Skeletal muscle cell (primary cell): ENCODE data around the gene TOR1AIP1.

ENCODE experiments used
- DNase-seq: peaks from one replicate; pipeline ENCODE4 v3.0.0-alpha.2; 2010; ENCODE audit warnings: low read depth
- H3K4me3 ChIP-seq: 2 replicates; pipeline ENCODE4 v1.5.1; 2011; ENCODE audit warnings: low read depth, mild to moderate bottlenecking, control low read depth, low read length, moderate library complexity

TOR1AIP1 gene

GRCh38 chr1:179879797-179880196 lies 2.3 kb upstream of the TOR1AIP1 start:
- H3K4me3 ChIP-seq = no peak overlapping the region
- DNase-seq = no peak

- peak; percentile 85 for DNase-seq
- H3K4me3 ChIP-seq = peak overlapping the region; percentile 65
Measured at GRCh38 chr1:179881642-179882252, 338 bp upstream of the TOR1AIP1 start.

DNA sequence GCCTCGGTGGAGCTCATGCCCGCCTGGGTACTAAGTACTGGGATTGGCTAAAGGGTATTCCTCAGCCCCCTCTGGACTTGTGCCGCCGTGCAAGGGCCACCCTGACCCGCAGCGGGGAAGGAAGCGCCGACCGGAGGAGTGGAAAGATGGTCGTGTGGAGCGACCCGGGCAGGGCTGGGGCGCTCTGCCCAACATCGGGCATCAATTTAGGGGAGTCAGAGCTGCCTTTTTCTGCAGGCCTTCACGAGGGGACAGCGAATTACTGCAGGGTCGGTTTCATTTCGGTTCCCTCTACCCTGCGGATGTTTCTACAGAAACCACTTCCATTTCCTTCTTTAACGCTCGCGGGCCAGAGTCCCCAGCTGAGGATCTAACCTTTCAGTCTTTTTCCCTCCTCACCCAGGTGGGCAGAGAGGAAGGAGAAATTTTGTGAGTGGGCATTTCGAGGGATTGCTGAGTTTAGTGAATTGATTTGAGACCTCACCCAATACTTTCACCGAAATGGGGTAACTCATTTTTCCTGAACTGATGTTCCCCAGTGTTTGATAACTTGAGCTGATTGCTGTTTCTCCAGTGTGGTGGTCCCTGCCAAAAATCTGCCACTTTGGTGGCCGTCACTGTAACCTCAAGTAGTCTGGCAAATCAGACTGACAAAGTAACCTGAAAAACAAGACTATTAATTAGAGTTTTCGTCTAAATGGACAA lies 1.1 kb downstream of the TOR1AIP1 start:
- no peak for DNase-seq
- peak overlapping the region; percentile 65 for H3K4me3 ChIP-seq

- peak overlapping the region; percentile 65 for H3K4me3 ChIP-seq
- no peak for DNase-seq
Measured at GRCh38 chr1:179883745-179884138, 1.7 kb downstream of the TOR1AIP1 start.

DNA sequence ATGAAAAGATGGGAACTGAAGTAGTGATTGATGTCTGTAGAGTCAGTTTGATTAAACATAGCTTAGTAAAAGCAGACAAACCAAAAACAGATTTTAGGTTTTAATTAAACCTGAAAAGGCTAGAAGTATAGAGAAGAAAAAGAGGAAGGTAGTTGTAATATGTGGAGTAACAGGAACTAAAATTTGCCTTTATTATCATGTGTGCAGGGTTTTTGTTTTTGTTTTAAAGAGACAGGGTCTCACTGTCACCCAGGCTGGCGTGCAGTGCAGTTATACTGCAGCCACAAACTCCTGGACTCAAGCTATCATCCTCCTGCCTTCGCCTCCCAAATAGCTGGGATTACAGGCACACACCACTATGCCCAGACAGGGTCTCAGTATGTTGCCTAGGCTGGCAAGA lies 6.0 kb downstream of the TOR1AIP1 start:
- no peak overlapping the region for H3K4me3 ChIP-seq

DNA sequence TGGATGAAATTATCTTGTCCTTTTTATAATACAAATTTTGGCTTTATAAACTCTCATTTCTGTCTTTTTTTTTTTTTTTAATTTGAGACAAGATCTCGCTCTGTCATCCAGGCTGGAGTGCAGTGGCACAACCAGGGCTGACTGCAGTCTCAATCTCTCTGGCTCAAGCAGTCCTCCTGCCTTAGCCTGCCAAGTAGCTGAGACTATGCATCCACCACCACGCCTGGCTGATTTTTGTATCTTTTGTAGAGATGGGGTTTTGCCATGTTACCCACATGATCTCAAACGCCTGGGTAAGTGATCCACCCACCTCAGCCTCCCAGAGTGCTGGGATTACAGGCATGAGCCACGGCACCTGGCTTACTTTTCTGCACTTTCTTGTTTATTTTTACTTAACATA lies 7.5 kb downstream of the TOR1AIP1 start:
- no peak for DNase-seq
- no peak overlapping the region for H3K4me3 ChIP-seq

More for the DNA sequence above, 6.0 kb downstream of the TOR1AIP1 start:
- no peak for DNase-seq

GRCh38 chr1:179910934-179911333 lies 28.8 kb downstream of the TOR1AIP1 start:
- no peak overlapping the region for H3K4me3 ChIP-seq
- no peak for DNase-seq

GRCh38 chr1:179911812-179912211 lies 29.7 kb downstream of the TOR1AIP1 start:
- DNase-seq = no peak
- H3K4me3 ChIP-seq = no peak overlapping the region

DNA sequence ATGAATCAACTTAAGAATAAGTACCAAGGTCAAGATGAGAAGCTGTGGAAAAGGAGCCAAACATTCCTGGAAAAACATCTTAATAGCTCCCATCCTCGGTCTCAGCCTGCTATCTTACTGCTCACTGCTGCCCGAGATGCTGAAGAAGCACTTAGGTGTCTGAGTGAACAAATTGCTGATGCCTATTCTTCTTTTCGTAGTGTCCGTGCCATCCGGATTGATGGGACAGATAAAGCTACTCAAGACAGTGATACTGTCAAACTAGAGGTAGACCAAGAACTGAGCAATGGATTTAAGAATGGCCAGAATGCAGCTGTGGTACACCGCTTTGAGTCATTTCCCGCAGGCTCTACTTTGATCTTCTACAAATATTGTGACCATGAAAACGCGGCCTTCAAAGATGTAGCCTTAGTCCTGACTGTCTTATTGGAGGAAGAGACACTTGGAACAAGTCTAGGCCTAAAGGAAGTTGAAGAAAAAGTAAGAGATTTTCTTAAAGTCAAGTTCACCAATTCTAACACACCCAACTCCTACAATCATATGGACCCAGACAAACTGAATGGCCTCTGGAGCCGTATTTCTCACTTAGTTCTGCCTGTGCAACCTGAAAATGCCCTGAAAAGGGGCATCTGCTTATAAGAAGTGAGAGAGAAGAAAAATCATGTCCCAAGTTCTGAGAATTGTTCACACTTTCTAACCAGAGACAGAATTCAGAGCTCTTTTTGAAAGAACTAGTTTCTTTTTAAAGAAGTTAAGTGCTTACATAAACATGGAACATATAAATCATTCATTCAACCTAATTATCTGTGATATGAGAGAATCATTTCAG lies 35.7 kb downstream of the TOR1AIP1 start:
- DNase-seq = no peak
- no peak overlapping the region for H3K4me3 ChIP-seq

GRCh38 chr1:179921472-179921871 lies 39.4 kb downstream of the TOR1AIP1 start:
- H3K4me3 ChIP-seq = no peak overlapping the region
- DNase-seq = no peak

- no peak for DNase-seq
Measured at GRCh38 chr1:179921981-179922872, 40.1 kb downstream of the TOR1AIP1 start.

GRCh38 chr1:179923029-179923428 lies 40.9 kb downstream of the TOR1AIP1 start:
- no peak overlapping the region for H3K4me3 ChIP-seq
- DNase-seq = no peak

More at GRCh38 chr1:179921981-179922872, 40.1 kb downstream of the TOR1AIP1 start:
- H3K4me3 ChIP-seq = no peak overlapping the region

DNA sequence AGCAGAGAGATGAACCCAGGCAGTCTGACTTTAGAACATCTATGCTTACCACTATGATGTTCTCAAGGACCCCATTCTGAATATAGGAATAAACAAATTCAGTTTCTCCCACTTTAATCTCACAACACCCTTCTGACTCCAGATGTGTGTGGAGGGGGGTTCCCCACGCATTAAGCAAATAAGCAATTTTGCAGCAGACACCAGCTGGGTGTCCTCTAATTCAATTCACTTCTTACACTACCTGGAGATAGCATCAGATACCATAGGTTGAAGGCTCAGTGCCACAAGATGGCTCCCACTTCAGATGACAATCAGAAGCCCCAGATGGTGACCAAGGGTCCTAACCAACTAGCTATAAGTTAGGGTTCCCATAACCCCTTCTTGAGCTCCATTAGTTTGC lies 42.2 kb downstream of the TOR1AIP1 start:
- DNase-seq = no peak
- no peak overlapping the region for H3K4me3 ChIP-seq

DNA sequence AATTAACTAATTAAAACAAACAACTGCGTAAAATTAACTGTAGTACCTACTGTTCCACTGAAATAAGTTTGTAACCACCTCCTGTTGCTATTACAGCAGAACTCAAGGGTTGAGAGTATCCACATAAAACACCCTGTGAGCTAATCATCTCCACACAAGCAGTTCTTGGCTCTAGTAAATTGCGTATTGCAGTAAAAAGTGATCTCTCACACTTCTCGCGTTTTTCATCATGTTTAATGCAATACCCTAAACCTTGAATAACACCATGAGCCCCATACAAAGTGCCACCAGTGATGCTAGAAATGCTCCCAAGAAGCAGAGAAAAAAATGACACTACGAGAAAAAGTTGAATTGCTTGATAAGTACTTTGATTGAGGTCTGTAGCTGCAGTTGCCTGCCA lies 43.2 kb downstream of the TOR1AIP1 start:
- H3K4me3 ChIP-seq = no peak overlapping the region
- no peak for DNase-seq

GRCh38 chr1:179925922-179926849 lies 44.1 kb downstream of the TOR1AIP1 start:
- DNase-seq = peak; percentile 87
- H3K4me3 ChIP-seq = no peak overlapping the region

- no peak overlapping the region for H3K4me3 ChIP-seq
- no peak for DNase-seq
Measured at GRCh38 chr1:179926850-179927205, 44.7 kb downstream of the TOR1AIP1 start.

GRCh38 chr1:179929955-179930798 lies 48.1 kb downstream of the TOR1AIP1 start:
- DNase-seq = no peak
- H3K4me3 ChIP-seq = no peak overlapping the region

DNA sequence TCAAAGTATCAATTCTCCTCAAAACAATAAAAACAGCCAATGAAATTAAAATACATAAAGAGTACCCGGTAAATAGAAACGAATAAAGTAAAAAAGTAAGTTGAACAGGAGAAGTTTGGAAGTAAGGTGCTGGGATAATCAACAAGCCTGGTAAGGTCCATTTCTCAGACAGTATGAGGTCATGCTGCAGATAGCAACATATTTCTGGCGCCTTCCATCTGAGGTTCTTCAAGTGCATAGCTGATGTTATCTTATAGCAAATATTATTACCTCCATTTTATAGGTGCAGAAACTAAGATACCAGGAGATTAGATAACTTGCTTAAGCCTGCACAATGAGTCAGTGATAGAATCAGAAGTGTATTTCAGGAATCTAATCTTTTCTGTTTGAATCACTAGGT lies 48.8 kb downstream of the TOR1AIP1 start:
- no peak for DNase-seq
- H3K4me3 ChIP-seq = no peak overlapping the region
